Measurements from ENCODE around the gene NEK3. TPM values are rescaled to one million over a fixed set of nuclear protein-coding genes. Genes with fewer than 3 reads are reported as not detected.

NEK3 gene
- total and polyA plus RNA-seq, 8 donors = 2.3 to 171 (median 19.6) TPM

DNA sequence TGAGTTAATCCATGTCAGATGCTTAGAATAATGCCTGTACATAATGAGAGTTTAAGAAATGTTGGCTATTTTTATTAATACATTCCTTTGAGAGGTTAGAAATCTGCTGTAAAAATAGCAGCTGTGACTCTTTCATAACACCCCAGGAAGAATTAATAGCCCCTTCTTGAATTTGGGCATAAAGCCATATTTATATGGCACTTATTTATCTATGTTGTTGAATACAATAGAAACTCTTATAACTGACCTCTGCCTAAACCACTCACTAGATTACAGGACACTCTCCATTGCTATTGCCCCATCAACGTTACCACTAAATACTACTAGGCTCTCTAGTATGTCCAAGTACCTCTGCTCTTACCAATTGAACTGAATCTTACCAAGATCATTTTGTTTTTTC lies 46.8 kb downstream of the NEK3 start:
- TF ChIP-seq, protein P1, sequence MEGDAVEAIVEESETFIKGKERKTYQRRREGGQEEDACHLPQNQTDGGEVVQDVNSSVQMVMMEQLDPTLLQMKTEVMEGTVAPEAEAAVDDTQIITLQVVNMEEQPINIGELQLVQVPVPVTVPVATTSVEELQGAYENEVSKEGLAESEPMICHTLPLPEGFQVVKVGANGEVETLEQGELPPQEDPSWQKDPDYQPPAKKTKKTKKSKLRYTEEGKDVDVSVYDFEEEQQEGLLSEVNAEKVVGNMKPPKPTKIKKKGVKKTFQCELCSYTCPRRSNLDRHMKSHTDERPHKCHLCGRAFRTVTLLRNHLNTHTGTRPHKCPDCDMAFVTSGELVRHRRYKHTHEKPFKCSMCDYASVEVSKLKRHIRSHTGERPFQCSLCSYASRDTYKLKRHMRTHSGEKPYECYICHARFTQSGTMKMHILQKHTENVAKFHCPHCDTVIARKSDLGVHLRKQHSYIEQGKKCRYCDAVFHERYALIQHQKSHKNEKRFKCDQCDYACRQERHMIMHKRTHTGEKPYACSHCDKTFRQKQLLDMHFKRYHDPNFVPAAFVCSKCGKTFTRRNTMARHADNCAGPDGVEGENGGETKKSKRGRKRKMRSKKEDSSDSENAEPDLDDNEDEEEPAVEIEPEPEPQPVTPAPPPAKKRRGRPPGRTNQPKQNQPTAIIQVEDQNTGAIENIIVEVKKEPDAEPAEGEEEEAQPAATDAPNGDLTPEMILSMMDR (IDR thresholded peaks at IDR 0.05) = no peak
- TF ChIP-seq POLR2AphosphoS5 (IDR thresholded peaks at IDR 0.05) (no peak), POLR2A (IDR thresholded peaks at IDR 0.05) (no peak), EP300 (IDR thresholded peaks at IDR 0.05) (no peak)
- 52 to 64% (median 60%) methylated on average over 1 of the region's 1 CpG for WGBS, 5 donors

DNA sequence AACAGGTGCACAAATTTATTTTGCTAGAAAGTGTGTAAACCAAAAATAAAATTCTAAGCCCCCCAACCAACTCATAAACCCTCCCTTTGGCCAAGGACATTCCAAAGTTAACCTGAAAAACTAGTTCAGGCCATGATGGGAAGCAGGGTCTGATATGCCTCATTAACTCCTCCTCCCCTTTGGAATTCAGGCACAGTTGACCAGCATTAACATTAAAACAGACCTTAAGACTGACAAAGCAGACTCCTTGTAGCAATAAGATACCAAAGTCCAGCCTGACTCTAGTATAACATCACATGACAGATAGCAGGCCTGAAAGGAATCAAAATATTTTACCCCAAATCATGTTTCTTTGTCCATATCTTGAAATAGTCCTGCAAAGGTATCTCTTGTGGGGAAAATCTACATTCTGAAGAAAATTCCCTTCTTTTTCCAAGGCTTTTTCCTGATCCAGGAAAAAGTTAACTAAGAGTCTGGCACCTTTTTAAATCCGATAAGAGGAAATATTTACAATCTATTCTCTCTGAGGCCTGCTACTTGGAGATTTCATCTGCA lies 50.2 kb downstream of the NEK3 start:
- H3K27ac ChIP-seq = no peak overlapping the region
- H3K27me3 ChIP-seq = no peaks in the 10 kb centered on the region
- WGBS, 5 donors = 49 to 78% (median 65%) methylated on average over 1 of the region's 1 CpG
- no peaks in the 10 kb centered on the region for H3K36me3 ChIP-seq
- no peak for DNase-seq
- TF ChIP-seq POLR2A (IDR thresholded peaks at IDR 0.05) (no peak), POLR2AphosphoS5 (IDR thresholded peaks at IDR 0.05) (no peak)
- TF ChIP-seq, protein P1 (IDR thresholded peaks at IDR 0.05) = no peak
- H3K4me1 ChIP-seq = no peaks in the 10 kb centered on the region
- no peak overlapping the region for H3K4me3 ChIP-seq
- intact Hi-C loops (cut with DNase I; ENCODE audit: low total_unique reads) = no loop called here
- H3K9me3 ChIP-seq = no peaks in the 10 kb centered on the region

More for the DNA sequence above, 46.8 kb downstream of the NEK3 start:
- no peaks in the 10 kb centered on the region for H3K36me3 ChIP-seq
- H3K4me1 ChIP-seq = no peaks in the 10 kb centered on the region
- H3K9me3 ChIP-seq = no peaks in the 10 kb centered on the region
- intact Hi-C loops (cut with DNase I; ENCODE audit: low total_unique reads) = no loop called here
- no peak for DNase-seq
- H3K27me3 ChIP-seq = no peaks in the 10 kb centered on the region
- no peak overlapping the region for H3K4me3 ChIP-seq
- H3K27ac ChIP-seq = no peak overlapping the region

DNA sequence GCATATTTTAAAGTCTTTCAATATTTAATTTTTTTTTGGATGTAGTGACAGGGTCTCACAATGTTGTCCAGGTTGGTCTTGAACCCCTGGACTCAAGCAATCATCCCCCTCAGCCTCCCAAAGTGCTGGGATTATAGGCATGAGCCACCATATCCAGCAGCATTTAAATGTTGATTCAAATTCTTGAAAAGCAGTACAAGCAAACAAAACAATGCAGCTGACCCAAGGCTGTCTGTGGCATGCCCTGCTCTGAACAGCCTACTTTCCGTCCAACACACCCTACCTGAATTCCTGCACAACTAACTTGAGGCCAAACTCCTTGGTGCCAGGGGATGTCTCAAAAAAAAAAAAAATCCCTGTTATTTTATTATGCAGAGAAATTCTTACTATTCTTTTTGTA lies 53.6 kb downstream of the NEK3 start:
- WGBS, 5 donors = 80 to 96% (median 94%) methylated on average over 1 of the region's 1 CpG
- Histone ChIP-seq H3K4me1 (no peaks in the 10 kb centered on the region), H3K36me3 (no peaks in the 10 kb centered on the region), H3K27ac (no peak overlapping the region), H3K4me3 (no peak overlapping the region), H3K27me3 (no peaks in the 10 kb centered on the region), H3K9me3 (no peaks in the 10 kb centered on the region)
- no peak for DNase-seq
- TF ChIP-seq POLR2A (IDR thresholded peaks at IDR 0.05) (no peak), EP300 (IDR thresholded peaks at IDR 0.05) (no peak), POLR2AphosphoS5 (IDR thresholded peaks at IDR 0.05) (no peak)
- TF ChIP-seq, protein P1 (IDR thresholded peaks at IDR 0.05) = no peak
- intact Hi-C loops (cut with DNase I; ENCODE audit: low total_unique reads) = no loop called here

DNA sequence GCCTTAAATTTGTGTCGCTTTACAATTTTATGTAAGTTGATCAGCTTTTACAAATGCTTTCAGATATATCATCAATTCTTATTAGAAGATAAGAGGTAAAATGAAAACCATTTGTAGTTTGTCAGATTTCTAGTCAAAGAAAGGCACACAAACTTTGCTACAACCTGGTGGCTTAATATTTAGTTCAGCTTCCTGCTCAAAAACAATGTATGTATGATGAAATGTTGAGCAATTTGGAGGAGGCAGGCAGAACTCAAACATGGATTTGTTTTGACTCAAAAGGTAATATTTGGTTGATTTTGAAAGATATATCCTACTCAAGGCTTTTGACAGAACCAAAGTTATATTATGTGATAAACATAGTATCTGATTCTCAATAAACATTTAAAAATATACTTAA lies 54.8 kb downstream of the NEK3 start:
- intact Hi-C loops (cut with DNase I; ENCODE audit: low total_unique reads) = no loop called here
- Histone ChIP-seq H3K4me1 (no peaks in the 10 kb centered on the region), H3K27ac (no peak overlapping the region), H3K4me3 (no peak overlapping the region), H3K27me3 (no peaks in the 10 kb centered on the region), H3K9me3 (no peaks in the 10 kb centered on the region), H3K36me3 (no peaks in the 10 kb centered on the region)
- no peak for DNase-seq
- WGBS, 5 donors = 70 to 93% (median 90%) methylated on average over 1 of the region's 1 CpG
- no peak for TF ChIP-seq POLR2A (IDR thresholded peaks at IDR 0.05)
- TF ChIP-seq, protein P1 (IDR thresholded peaks at IDR 0.05) = no peak

Data from stomach (tissue), 9 donors.